Stimulated activated CD4-positive, alpha-beta T cell treated with anti-CD3 and anti-CD28 coated beads, Interleukin-2, amount 100 ng/mL, for 24 hours (primary cell): ENCODE measurements around the gene RPS13.
"Not testable (repeated sequence)": the region's sequence is repeated elsewhere in the genome, so short reads cannot be mapped to it uniquely, and the experiment has no call there.

Source experiments
- DNase-seq, 2 donors: peaks; one replicate each; pipeline ENCODE4 v3.0.0-alpha.2; 2020

Gene RPS13

GRCh38 chr11:17034027-17034426 is 43.4 kb downstream of the RPS13 start:
- not testable (repeated sequence) for DNase-seq

DNA sequence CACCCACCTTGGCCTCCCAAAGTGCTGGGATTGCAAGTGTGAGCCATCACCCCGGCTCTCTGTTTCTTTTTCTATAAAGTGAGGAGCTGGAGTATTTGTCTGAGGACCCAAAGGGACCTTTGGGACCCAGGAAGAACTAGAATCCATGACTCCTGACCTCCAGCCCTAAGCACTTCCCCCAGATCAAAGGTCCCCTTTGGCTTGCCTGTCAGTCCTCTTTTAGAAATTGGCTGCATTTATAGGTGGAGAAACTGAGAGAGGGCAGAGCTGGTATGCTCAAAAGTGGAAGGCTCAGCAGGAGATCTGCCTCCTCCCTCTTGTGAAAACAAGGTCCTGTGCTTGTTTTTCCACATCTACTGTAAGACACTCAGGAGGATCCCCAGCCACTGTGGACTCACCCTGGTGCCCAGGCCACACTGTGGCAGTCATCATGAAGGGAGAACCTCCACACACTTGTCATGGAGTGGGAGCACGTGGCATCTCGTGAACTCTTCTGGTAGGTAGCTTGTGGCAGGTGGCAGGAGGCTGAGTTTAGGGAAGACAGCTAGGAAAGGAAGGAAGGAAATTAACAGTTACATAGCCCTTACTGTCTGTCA is 50.9 kb downstream of the RPS13 start:
- no peak for DNase-seq

DNA sequence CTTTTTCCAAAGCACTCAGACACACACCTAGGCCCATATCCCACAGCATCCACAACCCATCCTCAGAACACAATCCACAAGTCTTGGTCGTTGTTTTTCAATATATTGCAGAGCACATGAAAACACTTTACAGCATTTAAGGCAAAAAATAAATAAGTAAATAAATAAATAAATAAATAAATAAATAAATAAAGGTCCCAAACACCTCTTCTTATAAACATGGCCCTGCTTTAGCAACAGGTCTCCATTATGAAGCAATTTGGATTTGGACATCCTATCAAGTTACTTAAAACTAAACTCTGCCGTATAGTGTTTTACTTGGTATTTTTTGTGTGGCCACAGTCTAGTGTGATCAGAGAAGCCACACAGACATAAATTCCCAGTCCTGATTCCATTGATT is 52.5 kb downstream of the RPS13 start:
- no peak for DNase-seq
